Sigmoid colon (tissue), 4 donors: ENCODE measurements around the gene TRIP13.

Source experiments
- EP300 ChIP-seq, 4 donors: sonication (generic); formaldehyde crosslinking; IDR thresholded peaks; one replicate each; pipeline ENCODE4 v1.6.1; 2017; ENCODE audit warnings: antibody characterized with exemption in 4 of 4
- POLR2A ChIP-seq, 2 donors: fragments of 450-650 bp; IDR thresholded peaks; one replicate each; pipeline ENCODE4 v1.6.1; 2016; ENCODE audit warnings: antibody characterized with exemption in 2 of 2, mild to moderate bottlenecking in 2 of 2, moderate library complexity in 2 of 2
- POLR2AphosphoS5 ChIP-seq, 4 donors: sonication (generic); formaldehyde crosslinking; IDR thresholded peaks; one replicate each; pipeline ENCODE4 v1.6.1; 2017; ENCODE audit warnings: antibody characterized with exemption in 4 of 4
- TF ChIP-seq, protein P1 (sequence below), 4 experiments: fragments of 450-650 bp in 3 of 4; fragments of 200-600 bp in 1 of 4; IDR thresholded peaks; one replicate each; pipeline ENCODE4 v1.5.1; 2016 to 2019; ENCODE audit warnings: antibody characterized with exemption in 4 of 4, mild to moderate bottlenecking in 3 of 4, moderate library complexity in 2 of 4

DNA sequence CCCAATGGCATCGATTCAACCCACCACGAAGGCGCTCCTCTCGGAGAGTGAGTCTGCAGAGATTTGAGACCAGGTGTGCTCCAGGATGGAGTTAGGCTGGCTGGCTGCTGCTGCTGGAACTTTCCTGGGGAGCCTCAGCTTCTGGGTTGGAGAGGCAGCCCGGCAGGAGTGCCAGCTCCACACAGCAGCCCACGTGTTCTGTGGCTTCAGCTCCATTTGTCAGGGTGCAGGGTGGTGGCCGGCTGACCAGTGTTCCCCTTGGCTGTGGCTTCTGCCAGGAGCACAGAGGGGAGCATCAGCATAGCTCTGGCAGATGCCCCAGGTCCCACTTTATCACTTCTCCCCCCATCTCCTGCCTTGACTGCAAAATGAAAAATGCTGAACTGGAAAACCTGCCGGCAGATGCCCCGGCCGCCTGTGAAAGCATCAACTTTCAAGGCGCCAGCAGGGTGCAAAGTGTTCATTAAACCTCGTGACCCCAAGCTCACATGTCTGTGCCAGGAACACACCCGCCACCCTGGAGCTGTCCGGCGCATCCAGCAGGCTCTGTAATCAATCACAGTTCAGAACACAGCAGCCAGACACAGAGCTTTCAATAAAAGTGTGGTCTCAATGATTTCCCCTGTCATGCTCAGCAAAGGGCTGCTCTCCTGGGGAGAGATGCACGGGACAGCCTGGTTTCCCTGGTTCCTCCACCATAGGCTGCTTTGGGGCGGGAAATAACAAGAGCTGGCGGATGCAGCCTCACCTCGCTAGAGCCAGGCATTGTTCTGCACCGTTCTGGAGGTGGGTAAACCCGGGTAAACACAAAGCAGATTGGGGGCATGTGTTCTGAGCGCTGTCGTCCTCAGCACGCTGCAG is 53.2 kb downstream of the TRIP13 start:
- TF ChIP-seq, protein P1, sequence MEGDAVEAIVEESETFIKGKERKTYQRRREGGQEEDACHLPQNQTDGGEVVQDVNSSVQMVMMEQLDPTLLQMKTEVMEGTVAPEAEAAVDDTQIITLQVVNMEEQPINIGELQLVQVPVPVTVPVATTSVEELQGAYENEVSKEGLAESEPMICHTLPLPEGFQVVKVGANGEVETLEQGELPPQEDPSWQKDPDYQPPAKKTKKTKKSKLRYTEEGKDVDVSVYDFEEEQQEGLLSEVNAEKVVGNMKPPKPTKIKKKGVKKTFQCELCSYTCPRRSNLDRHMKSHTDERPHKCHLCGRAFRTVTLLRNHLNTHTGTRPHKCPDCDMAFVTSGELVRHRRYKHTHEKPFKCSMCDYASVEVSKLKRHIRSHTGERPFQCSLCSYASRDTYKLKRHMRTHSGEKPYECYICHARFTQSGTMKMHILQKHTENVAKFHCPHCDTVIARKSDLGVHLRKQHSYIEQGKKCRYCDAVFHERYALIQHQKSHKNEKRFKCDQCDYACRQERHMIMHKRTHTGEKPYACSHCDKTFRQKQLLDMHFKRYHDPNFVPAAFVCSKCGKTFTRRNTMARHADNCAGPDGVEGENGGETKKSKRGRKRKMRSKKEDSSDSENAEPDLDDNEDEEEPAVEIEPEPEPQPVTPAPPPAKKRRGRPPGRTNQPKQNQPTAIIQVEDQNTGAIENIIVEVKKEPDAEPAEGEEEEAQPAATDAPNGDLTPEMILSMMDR (IDR thresholded peaks at IDR 0.05): no peak
- no peak for TF ChIP-seq POLR2AphosphoS5 (IDR thresholded peaks at IDR 0.05)
- no peak for TF ChIP-seq POLR2A (IDR thresholded peaks at IDR 0.05)
- TF ChIP-seq EP300 (IDR thresholded peaks at IDR 0.05): no peak
